Bronchial epithelial cell (primary cell): Measurements from ENCODE around the gene ABI3BP. TPM values are rescaled to one million over a fixed set of nuclear protein-coding genes. Genes with fewer than 3 reads are reported as not detected.

Experiments used
- DNase-seq: peaks from one replicate; pipeline ENCODE4 v3.0.0-alpha.2; 2010; ENCODE audit warnings: low read depth
- FAIRE-seq: peaks from 2 replicates; lab custom pipeline; 2011; peaks lifted over from hg19 to GRCh38; lab: Jason Lieb, UNC
- H3K27me3 ChIP-seq: 2 replicates; pipeline ENCODE4 v1.5.1; 2011; ENCODE audit warnings: low read length; ENCODE audit not compliant: control insufficient read depth, insufficient read depth
- H3K36me3 ChIP-seq: 2 replicates; pipeline ENCODE4 v1.5.1; 2011; ENCODE audit warnings: low read length; ENCODE audit not compliant: control insufficient read depth, insufficient read depth
- H3K4me3 ChIP-seq: 2 replicates; pipeline ENCODE4 v1.5.1; 2011; ENCODE audit warnings: mild to moderate bottlenecking, low read depth, low read length, control low read depth
- CTCF ChIP-seq: IDR thresholded peaks from 2 replicates; pipeline ENCODE4 v1.5.1; 2011; ENCODE audit warnings: mild to moderate bottlenecking, moderate library complexity, low read length, control low read depth, inconsistent platforms; ENCODE audit not compliant: insufficient read depth, severe bottlenecking
- total RNA-seq: library from RNA; depleted of rRNA; stranded (reverse); fragments of >200 nt; gene quantifications from 2 replicates; pipeline ENCODE4 v1.2.1, GENCODE V29; 2014

ABI3BP gene, protein sequence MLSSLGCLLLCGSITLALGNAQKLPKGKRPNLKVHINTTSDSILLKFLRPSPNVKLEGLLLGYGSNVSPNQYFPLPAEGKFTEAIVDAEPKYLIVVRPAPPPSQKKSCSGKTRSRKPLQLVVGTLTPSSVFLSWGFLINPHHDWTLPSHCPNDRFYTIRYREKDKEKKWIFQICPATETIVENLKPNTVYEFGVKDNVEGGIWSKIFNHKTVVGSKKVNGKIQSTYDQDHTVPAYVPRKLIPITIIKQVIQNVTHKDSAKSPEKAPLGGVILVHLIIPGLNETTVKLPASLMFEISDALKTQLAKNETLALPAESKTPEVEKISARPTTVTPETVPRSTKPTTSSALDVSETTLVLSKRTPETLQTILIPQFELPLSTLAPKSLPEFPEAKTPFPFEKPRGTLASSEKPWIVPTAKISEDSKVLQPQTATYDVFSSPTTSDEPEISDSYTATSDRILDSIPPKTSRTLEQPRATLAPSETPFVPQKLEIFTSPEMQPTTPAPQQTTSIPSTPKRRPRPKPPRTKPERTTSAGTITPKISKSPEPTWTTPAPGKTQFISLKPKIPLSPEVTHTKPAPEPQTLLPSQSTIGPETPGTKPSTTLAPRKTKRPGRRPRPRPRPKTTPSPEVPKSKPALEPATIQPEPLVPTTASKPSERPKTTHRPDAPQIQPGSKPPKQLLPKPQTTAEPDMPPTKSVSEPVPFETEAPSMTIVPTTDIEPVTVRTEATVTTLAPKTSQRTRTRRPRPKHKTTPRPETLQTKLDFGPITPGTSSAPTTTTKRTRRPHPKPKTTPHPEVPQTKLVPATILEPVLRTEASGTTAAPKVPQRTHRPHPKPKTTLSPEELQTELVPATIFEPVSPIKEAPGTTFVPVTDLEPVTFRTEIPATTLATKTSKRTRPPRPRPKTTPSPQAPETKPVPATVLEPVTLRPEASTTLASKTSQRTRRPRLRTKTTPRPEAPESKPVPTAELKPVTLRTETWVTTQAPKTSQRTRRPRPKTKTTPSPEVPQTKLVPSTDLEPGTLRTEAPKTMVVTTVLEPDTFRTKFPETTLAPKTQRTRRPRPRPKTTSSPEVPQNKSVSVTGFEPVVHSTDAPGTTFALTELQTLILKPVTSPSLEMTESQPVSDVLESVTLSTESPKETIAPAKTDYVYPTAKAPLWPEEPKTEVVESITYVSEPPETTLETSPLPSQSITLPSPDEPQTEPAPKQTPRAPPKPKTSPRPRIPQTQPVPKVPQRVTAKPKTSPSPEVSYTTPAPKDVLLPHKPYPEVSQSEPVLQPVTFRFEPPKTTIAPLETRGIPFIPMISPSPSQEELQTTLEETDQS (N-terminal part only)
- 0.53 and 0.77 TPM in 2 replicates for total RNA-seq

DNA sequence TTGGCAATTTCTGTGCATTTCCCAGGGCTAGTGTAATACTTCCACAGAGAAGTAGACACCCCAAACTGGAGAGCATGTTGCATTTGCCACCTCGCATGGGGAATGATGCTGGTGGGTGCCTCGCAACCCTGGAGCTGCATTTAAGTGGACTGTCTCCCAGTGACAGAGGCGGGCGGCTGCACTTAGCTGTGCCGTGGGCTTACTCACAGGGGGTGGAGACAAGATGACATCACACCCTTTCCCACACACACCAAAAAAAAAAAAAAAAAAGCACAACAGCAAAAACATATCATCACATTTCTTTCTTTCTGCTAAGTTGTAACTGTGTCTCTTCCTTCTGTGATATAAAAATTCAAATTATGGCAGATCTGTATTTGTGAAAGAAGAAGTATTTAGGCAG, at the start of gene ABI3BP:
Gene ABI3BP, minus strand, starts transcription at position 113 of the 400 bp plus-strand sequence. Its CDS starts 37 bp downstream, at position 76.
- TF ChIP-seq CTCF: no peak
- Histone ChIP-seq H3K27me3 (no peaks in the 10 kb centered on the region), H3K36me3 (no peaks in the 10 kb centered on the region), H3K4me3 (no peak within 1 kb of the TSS)
- FAIRE-seq (no peak), DNase-seq (peak; percentile 86)

DNA sequence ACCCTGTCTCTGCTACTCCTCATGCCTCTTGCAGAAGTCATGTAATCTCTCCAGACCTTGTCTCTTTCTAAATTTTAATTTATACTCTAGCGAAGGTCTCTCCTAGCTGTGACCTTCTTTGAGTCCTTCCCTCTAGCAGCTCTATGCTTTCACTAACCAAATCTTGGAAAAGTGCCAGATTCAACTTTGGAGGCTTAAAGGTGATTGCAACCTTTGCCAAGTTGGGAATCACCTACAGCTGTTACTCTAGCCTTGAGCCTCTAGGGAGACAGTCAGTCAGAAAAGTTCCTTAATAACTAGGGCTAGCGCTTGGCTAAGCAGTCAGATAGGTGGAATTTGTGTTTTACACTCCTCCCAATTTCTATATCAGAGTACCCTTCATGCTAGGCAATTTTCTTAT, 46.1 kb upstream of the ABI3BP start:
- Histone ChIP-seq H3K27me3 (no peaks in the 10 kb centered on the region), H3K4me3 (no peak overlapping the region), H3K36me3 (no peaks in the 10 kb centered on the region)
- FAIRE-seq (no peak), DNase-seq (no peak)
- no peak for TF ChIP-seq CTCF

DNA sequence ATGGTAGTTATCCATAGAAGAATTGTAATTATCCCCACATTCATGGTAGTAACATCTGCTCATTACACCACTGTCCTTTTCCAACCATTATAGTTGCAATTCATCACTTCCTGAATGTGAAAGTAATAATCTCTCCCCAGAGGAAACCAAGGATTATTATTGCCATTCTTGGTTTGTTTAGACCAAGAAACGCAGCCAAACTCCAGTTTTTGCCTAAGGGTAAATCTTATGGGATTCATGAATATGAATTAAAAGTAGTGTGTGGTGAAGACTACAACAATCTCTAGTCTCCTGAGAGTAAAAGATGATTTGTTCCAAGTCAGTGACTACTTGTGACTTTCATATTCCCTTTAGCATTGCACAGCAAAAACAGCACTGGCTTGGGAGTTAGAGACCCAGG, 45.7 kb upstream of the ABI3BP start:
- FAIRE-seq: no peak
- no peak for TF ChIP-seq CTCF
- Histone ChIP-seq H3K4me3 (no peak overlapping the region), H3K36me3 (no peaks in the 10 kb centered on the region), H3K27me3 (no peaks in the 10 kb centered on the region)
- DNase-seq: no peak

- TF ChIP-seq CTCF: no peak
- no peak overlapping the region for H3K4me3 ChIP-seq
- FAIRE-seq (no peak), DNase-seq (peak; percentile 46)
- H3K27me3 ChIP-seq: no peaks in the 10 kb centered on the region
- no peaks in the 10 kb centered on the region for H3K36me3 ChIP-seq
Measured at GRCh38 chr3:101038393-101038792, 45.2 kb upstream of the ABI3BP start.

DNA sequence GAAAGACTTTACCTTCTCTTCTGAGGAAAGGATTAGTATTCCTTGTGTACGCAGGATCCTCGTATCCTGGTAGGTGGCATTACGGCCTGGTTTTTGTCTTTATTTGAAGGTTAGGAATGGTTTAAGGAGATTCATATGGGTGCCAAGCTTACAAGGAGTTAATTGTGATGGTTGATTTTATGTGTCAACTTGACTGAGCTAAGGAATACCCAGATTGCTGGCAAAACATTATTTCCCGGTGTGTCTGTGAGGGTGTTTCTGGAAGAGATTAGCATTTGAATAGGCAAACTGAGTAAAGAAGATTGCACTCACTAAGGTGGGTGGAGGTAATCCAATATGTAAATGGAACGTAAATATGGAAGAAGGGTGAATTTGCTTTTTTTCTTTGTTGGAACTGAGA, 44.4 kb upstream of the ABI3BP start:
- FAIRE-seq (no peak), DNase-seq (no peak)
- Histone ChIP-seq H3K36me3 (no peaks in the 10 kb centered on the region), H3K4me3 (no peak overlapping the region), H3K27me3 (no peaks in the 10 kb centered on the region)
- TF ChIP-seq CTCF: no peak
